ENCODE results near the gene SEZ6.

Gene SEZ6

DNA sequence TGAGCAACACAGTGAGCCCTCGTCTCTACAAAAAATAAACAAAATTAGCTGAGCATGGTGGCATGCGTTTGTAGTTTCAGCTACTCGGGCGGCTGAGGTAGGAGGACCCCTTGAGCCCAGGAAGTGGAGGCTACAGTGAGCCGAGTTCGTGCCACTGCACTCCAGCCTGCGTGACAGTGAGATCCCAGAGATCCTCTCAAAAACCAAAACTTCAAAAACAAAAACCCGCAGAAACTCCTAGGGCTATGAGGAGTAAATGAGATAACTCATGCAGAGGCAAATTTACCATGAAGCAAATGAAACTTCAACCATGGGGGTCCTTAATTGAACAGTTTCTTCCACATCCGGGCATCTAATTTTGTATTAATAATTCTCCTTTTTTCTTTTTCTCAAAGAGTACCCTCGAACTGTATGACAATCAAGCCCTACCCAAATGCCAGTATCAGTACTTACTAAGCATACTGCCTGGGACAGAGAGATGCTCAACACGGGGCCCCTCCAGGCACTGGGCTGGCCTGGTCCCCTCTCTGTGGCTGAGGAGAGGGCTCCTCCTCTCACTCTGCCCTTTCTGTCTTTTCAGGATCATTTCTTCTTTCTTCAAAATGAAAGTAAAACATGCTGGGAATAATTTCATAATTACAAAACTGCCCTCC is 36.3 kb upstream of the SEZ6 start:
- no peaks in the 10 kb centered on the region for H4K20me1 ChIP-seq (ENCODE audit: insufficient read depth, low read length)
- no peak overlapping the region for H3K9ac ChIP-seq (ENCODE audit: low read depth, low read length)
- no peaks in the 10 kb centered on the region for H3K9me3 ChIP-seq (ENCODE audit: insufficient read depth, low read length, severe bottlenecking)
- no peak overlapping the region for H3K4me2 ChIP-seq (ENCODE audit: insufficient read depth, low read length)
- no peak overlapping the region for H2AFZ ChIP-seq (ENCODE audit: low read depth, low read length)
- H3K79me2 ChIP-seq (ENCODE audit: insufficient read depth, low read length), result no peaks in the 10 kb centered on the region
- H3K27me3 ChIP-seq (ENCODE audit: insufficient read depth, low read length, poor library complexity), result peaks cover 6% of the 10 kb centered on the region
- no peak for TF ChIP-seq EZH2 (IDR thresholded peaks at IDR 0.05; ENCODE audit: borderline replicate concordance, low read depth, low read length, severe bottlenecking)
- no peak for TF ChIP-seq CTCF (IDR thresholded peaks at IDR 0.05; ENCODE audit: borderline replicate concordance, extremely low read depth, low read length, poor library complexity, severe bottlenecking)
- H3K4me3 ChIP-seq (ENCODE audit: low read depth in 1 of 2, low read length in 2 of 2), result no peak overlapping the region
- ATAC-seq (ENCODE audit: insufficient read depth, low read depth), result peak; percentile 52; the same call in 2 of the 3 replicates
- H3K4me1 ChIP-seq (ENCODE audit: insufficient read depth, low read length), result peaks cover 8% of the 10 kb centered on the region; the same call in 1 of the 2 replicates
- H3K27ac ChIP-seq (ENCODE audit: low read length), result no peak overlapping the region
- DNase-seq, result no peak
- no peaks in the 10 kb centered on the region for H3K36me3 ChIP-seq (ENCODE audit: insufficient read depth, low read length)

DNA sequence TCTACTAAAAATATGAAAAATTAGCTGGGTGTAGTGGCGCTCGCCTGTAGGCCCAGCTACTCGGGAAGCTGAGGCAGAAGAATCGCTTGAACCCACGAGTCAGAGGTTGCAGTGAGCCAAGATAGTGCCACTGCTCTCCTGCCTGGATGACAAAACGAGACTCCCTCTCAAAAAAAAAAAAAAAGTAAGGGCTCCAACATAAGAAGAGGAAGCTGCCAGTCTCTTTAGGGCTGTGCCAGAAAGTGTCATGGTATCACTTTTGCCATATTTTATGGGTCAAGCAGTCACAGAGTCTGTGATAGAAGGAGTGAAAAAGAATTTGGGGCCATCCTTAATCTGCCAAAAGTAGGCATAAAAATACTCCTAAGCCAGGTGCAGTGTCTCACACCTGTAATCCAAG is 35.7 kb upstream of the SEZ6 start:
- Histone ChIP-seq H3K9ac (ENCODE audit: low read depth, low read length) (no peak overlapping the region), H3K27me3 (ENCODE audit: insufficient read depth, low read length, poor library complexity) (peaks cover 6% of the 10 kb centered on the region), H3K4me3 (ENCODE audit: low read depth in 1 of 2, low read length in 2 of 2) (no peak overlapping the region)

DNA sequence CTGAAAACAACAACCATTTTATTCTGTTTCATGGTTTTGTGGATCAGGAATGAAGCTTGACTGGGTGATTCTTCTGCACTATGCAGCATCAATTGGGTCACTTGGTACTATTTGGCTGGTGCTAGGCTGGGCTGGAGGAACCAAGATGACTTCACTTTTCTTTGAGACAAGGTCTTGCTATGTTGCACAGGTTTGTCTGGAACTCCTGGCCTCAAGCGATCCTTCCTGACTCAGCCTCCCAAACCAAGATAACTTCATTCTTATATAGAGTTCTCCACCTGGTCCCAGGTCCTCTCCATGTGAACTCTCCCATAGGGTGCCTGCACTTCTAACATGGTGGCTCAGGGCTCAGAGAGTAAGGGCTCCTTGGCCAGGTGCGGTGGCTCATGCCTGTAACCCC is 35.3 kb upstream of the SEZ6 start:
- H3K36me3 ChIP-seq (ENCODE audit: insufficient read depth, low read length), result no peaks in the 10 kb centered on the region
- peaks cover 8% of the 10 kb centered on the region for H3K27me3 ChIP-seq (ENCODE audit: insufficient read depth, low read length, poor library complexity)
- no peak overlapping the region for H3K27ac ChIP-seq (ENCODE audit: low read length)
- DNase-seq, result no peak
- H2AFZ ChIP-seq (ENCODE audit: low read depth, low read length), result no peak overlapping the region
- ATAC-seq (ENCODE audit: insufficient read depth, low read depth), result no peak
- H3K9me3 ChIP-seq (ENCODE audit: insufficient read depth, low read length, severe bottlenecking), result no peaks in the 10 kb centered on the region
- H4K20me1 ChIP-seq (ENCODE audit: insufficient read depth, low read length), result no peaks in the 10 kb centered on the region
- no peak overlapping the region for H3K4me3 ChIP-seq (ENCODE audit: low read depth in 1 of 2, low read length in 2 of 2)
- H3K79me2 ChIP-seq (ENCODE audit: insufficient read depth, low read length), result no peaks in the 10 kb centered on the region
- H3K4me1 ChIP-seq (ENCODE audit: insufficient read depth, low read length), result peaks cover 8% of the 10 kb centered on the region; the same call in 1 of the 2 replicates
- TF ChIP-seq EZH2 (IDR thresholded peaks at IDR 0.05; ENCODE audit: borderline replicate concordance, low read depth, low read length, severe bottlenecking) (no peak), CTCF (IDR thresholded peaks at IDR 0.05; ENCODE audit: borderline replicate concordance, extremely low read depth, low read length, poor library complexity, severe bottlenecking) (no peak)
- no peak overlapping the region for H3K4me2 ChIP-seq (ENCODE audit: insufficient read depth, low read length)
- H3K9ac ChIP-seq (ENCODE audit: low read depth, low read length), result no peak overlapping the region

More for the DNA sequence above, 35.7 kb upstream of the SEZ6 start:
- Histone ChIP-seq H3K27ac (ENCODE audit: low read length) (no peak overlapping the region), H2AFZ (ENCODE audit: low read depth, low read length) (no peak overlapping the region), H4K20me1 (ENCODE audit: insufficient read depth, low read length) (no peaks in the 10 kb centered on the region), H3K9me3 (ENCODE audit: insufficient read depth, low read length, severe bottlenecking) (no peaks in the 10 kb centered on the region), H3K36me3 (ENCODE audit: insufficient read depth, low read length) (no peaks in the 10 kb centered on the region), H3K4me2 (ENCODE audit: insufficient read depth, low read length) (no peak overlapping the region), H3K4me1 (ENCODE audit: insufficient read depth, low read length) (peaks cover 8% of the 10 kb centered on the region; the same call in 1 of the 2 replicates), H3K79me2 (ENCODE audit: insufficient read depth, low read length) (no peaks in the 10 kb centered on the region)
- DNase-seq (no peak), ATAC-seq (ENCODE audit: insufficient read depth, low read depth) (no peak)
- TF ChIP-seq EZH2 (IDR thresholded peaks at IDR 0.05; ENCODE audit: borderline replicate concordance, low read depth, low read length, severe bottlenecking) (no peak), CTCF (IDR thresholded peaks at IDR 0.05; ENCODE audit: borderline replicate concordance, extremely low read depth, low read length, poor library complexity, severe bottlenecking) (no peak)
